GM12874 (cell line): ENCODE data around the gene MGAT4B.
A peak's percentile ranks its signal among the peaks of the same experiment; 100 is the strongest.

Experiments used
- CTCF ChIP-seq: IDR thresholded peaks from 2 replicates; pipeline ENCODE4 v1.5.1; 2011; ENCODE audit warnings: low read depth, mild to moderate bottlenecking, control low read depth, low read length, moderate library complexity; ENCODE audit not compliant: insufficient read depth

MGAT4B gene

GRCh38 chr5:179802950-179803562 is 3.6 kb downstream of the MGAT4B start:
- no peak for TF ChIP-seq CTCF

- no peak for TF ChIP-seq CTCF
These were observed 4.3 kb downstream of the MGAT4B start for GRCh38 chr5:179802207-179802883.

- TF ChIP-seq CTCF, result peak; percentile 87
These were observed 5.1 kb downstream of the MGAT4B start for GRCh38 chr5:179801304-179802206.

GRCh38 chr5:179800696-179801201 is 5.9 kb downstream of the MGAT4B start:
- no peak for TF ChIP-seq CTCF

- no peak for TF ChIP-seq CTCF
These were observed 6.5 kb downstream of the MGAT4B start for GRCh38 chr5:179800071-179800695.

- TF ChIP-seq CTCF, result no peak
These were observed 7.1 kb downstream of the MGAT4B start for GRCh38 chr5:179799644-179799973.
